GM23338 (cell line): ENCODE results near the gene IRF2BP2. TPM values are rescaled to one million over a fixed set of nuclear protein-coding genes. Genes with fewer than 3 reads are reported as not detected.

Experiments
- ATAC-seq: fragments of 200-7000 bp; cut with Tn5 transposase; 3 replicates; pipeline ENCODE4 v1.9.1; 2020
- DNase-seq: peaks from one replicate; pipeline ENCODE4 v3.0.0-alpha.2; 2015; ENCODE audit warnings: low spot score
- H2AFZ ChIP-seq: fragments of 200-600 bp; sonication (generic); 2 replicates; pipeline ENCODE4 v1.8.0; 2016; ENCODE audit warnings: antibody characterized with exemption, mild to moderate bottlenecking, moderate library complexity
- H3F3A ChIP-seq: fragments of 200-600 bp; sonication (generic); replicated peaks from 2 replicates; pipeline ENCODE4 v1.8.0; 2017; ENCODE audit warnings: antibody characterized with exemption, mixed run types, low read depth
- H3K27ac ChIP-seq: fragments of 200-600 bp; sonication (generic); 2 replicates; pipeline ENCODE4 v1.6.1; 2016; ENCODE audit warnings: low read depth
- H3K27me3 ChIP-seq: fragments of 200-600 bp; sonication (generic); 2 replicates; pipeline ENCODE4 v1.8.0; 2016; ENCODE audit warnings: mild to moderate bottlenecking, mixed run types, moderate library complexity; ENCODE audit not compliant: insufficient read depth
- H3K36me3 ChIP-seq: fragments of 200-600 bp; sonication (generic); 2 replicates; pipeline ENCODE4 v1.8.0; 2016; ENCODE audit warnings: mild to moderate bottlenecking; ENCODE audit not compliant: insufficient read depth
- H3K4me1 ChIP-seq: fragments of 200-600 bp; sonication (generic); 2 replicates; pipeline ENCODE4 v1.8.0; 2016; ENCODE audit warnings: mild to moderate bottlenecking, moderate library complexity; ENCODE audit not compliant: insufficient read depth
- H3K4me2 ChIP-seq: fragments of 200-600 bp; sonication (generic); 2 replicates; pipeline ENCODE4 v1.7.1; 2017; ENCODE audit warnings: mixed run types
- H3K4me3 ChIP-seq: fragments of 200-600 bp; sonication (generic); 2 replicates; pipeline ENCODE4 v1.6.1; 2016; ENCODE audit warnings: mixed run types
- H3K79me2 ChIP-seq: fragments of 200-600 bp; sonication (generic); replicated peaks from 2 replicates; pipeline ENCODE4 v1.8.0; 2017; ENCODE audit warnings: mild to moderate bottlenecking; ENCODE audit not compliant: insufficient read depth
- H3K9me2 ChIP-seq: fragments of 200-600 bp; sonication (generic); 2 replicates; pipeline ENCODE4 v1.8.0; 2017; ENCODE audit not compliant: insufficient read depth
- H4K20me1 ChIP-seq: fragments of 200-600 bp; sonication (generic); replicated peaks from 2 replicates; pipeline ENCODE4 v1.8.0; 2017; ENCODE audit warnings: mild to moderate bottlenecking; ENCODE audit not compliant: insufficient read depth
- H3K27ac Mint-ChIP-seq: 2 replicates; pipeline ENCODE4 v1.8.0; 2020; ENCODE audit warnings: inconsistent platforms, mild to moderate bottlenecking, moderate library complexity, mixed read lengths
- H3K27me3 Mint-ChIP-seq: 3 replicates; pipeline ENCODE4 v1.8.0; 2022; ENCODE audit warnings: low read depth, mild to moderate bottlenecking, moderate library complexity, mixed read lengths, inconsistent platforms; ENCODE audit not compliant: insufficient read depth, poor library complexity
- H3K36me3 Mint-ChIP-seq: 3 replicates; pipeline ENCODE4 v1.8.0; 2021; ENCODE audit warnings: low read depth, mild to moderate bottlenecking, inconsistent platforms, moderate library complexity, mixed read lengths
- H3K4me1 Mint-ChIP-seq: 3 replicates; pipeline ENCODE4 v1.8.0; 2020; ENCODE audit warnings: mild to moderate bottlenecking, inconsistent platforms, mixed read lengths
- H3K4me3 Mint-ChIP-seq: 3 replicates; pipeline ENCODE4 v1.8.0; 2021; ENCODE audit warnings: moderate library complexity, mild to moderate bottlenecking, inconsistent platforms, mixed read lengths
- H3K9me3 Mint-ChIP-seq: 3 replicates; pipeline ENCODE4 v1.8.0; 2020; ENCODE audit warnings: moderate library complexity, mild to moderate bottlenecking, inconsistent platforms, mixed read lengths
- CTCF ChIP-seq, 2 experiments: fragments of 200-600 bp in 1 of 2; sonication (generic) in 1 of 2; conservative IDR thresholded peaks; 2 replicates each; pipeline versions ENCODE4 v1.5.1 to v1.6.1; 2016 to 2017; ENCODE audit warnings: antibody characterized with exemption in 2 of 2, low read depth in 2 of 2, mild to moderate bottlenecking in 2 of 2, moderate library complexity in 1 of 2
- EZH2phosphoT487 ChIP-seq: fragments of 200-600 bp; sonication (generic); IDR thresholded peaks from one replicate; pipeline ENCODE4 v1.8.1; 2018; ENCODE audit warnings: antibody characterized with exemption; ENCODE audit not compliant: unreplicated experiment
- NANOG ChIP-seq: IDR thresholded peaks from 2 replicates; pipeline ENCODE4 v1.6.1; 2016; ENCODE audit warnings: antibody characterized with exemption, borderline replicate concordance
- ZNF114 ChIP-seq: fragments of 250-450 bp; sonication (Bioruptor Pico); IDR thresholded peaks from 2 replicates; pipeline ENCODE4 v1.5.0; 2020; ENCODE audit warnings: mild to moderate bottlenecking, moderate library complexity
- polyA plus RNA-seq: library from polyadenylated mRNA; unstranded; fragments of >200 nt; fragmentation: Nextera tagmentation; extraction: Ambion mirVana; gene quantifications from 2 replicates; pipeline ENCODE4 v1.2.1, GENCODE V29; 2016
- total RNA-seq: library from RNA; depleted of rRNA; stranded (reverse); fragments of >200 nt; shearing (Covaris generic); gene quantifications from 2 replicates; pipeline ENCODE4 v1.2.3, GENCODE V29; 2014
- TF ChIP-seq, protein P1 (sequence below): fragments of 250-450 bp; sonication (Bioruptor Pico); IDR thresholded peaks from 2 replicates; pipeline ENCODE4 v1.5.0; 2020; ENCODE audit warnings: mild to moderate bottlenecking, moderate library complexity
- TF ChIP-seq, protein P2 (sequence below): IDR thresholded peaks from 2 replicates; pipeline ENCODE4 v1.6.1; 2016; ENCODE audit warnings: antibody characterized with exemption

IRF2BP2 gene
- total and polyA plus RNA-seq, 2 experiments from 2014 or later, result 19.4 to 62.4 TPM

DNA sequence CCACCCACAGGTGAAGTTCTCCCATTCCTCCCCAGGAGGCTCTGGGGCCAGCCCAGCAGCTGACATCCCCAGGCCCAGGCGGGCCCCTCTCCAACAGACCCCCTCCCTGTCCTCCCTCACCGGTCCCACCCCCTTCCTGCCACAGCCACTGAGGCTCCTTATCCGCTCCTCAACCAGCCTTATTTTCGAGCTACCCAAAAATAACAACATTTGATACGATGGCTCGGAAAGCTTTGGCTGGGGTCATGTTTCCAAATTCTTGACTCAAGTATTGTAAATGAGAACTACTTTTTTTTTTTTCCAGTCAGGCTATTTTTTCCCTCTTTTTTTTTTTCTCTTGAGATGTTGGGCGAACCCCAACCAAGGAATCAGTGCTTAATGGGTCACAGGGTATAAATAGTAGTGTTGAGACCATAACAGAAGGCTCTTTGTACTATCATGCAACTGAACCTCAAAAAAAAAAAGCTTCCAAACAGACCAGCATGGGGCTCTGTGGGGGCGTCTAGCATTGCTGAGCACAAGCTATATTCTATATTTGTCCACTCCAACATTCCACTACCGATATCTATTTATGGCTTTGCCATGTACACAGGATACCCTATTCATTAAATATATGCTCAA, 27.2 kb downstream of the IRF2BP2 start (continued):
- TF ChIP-seq, protein P1, sequence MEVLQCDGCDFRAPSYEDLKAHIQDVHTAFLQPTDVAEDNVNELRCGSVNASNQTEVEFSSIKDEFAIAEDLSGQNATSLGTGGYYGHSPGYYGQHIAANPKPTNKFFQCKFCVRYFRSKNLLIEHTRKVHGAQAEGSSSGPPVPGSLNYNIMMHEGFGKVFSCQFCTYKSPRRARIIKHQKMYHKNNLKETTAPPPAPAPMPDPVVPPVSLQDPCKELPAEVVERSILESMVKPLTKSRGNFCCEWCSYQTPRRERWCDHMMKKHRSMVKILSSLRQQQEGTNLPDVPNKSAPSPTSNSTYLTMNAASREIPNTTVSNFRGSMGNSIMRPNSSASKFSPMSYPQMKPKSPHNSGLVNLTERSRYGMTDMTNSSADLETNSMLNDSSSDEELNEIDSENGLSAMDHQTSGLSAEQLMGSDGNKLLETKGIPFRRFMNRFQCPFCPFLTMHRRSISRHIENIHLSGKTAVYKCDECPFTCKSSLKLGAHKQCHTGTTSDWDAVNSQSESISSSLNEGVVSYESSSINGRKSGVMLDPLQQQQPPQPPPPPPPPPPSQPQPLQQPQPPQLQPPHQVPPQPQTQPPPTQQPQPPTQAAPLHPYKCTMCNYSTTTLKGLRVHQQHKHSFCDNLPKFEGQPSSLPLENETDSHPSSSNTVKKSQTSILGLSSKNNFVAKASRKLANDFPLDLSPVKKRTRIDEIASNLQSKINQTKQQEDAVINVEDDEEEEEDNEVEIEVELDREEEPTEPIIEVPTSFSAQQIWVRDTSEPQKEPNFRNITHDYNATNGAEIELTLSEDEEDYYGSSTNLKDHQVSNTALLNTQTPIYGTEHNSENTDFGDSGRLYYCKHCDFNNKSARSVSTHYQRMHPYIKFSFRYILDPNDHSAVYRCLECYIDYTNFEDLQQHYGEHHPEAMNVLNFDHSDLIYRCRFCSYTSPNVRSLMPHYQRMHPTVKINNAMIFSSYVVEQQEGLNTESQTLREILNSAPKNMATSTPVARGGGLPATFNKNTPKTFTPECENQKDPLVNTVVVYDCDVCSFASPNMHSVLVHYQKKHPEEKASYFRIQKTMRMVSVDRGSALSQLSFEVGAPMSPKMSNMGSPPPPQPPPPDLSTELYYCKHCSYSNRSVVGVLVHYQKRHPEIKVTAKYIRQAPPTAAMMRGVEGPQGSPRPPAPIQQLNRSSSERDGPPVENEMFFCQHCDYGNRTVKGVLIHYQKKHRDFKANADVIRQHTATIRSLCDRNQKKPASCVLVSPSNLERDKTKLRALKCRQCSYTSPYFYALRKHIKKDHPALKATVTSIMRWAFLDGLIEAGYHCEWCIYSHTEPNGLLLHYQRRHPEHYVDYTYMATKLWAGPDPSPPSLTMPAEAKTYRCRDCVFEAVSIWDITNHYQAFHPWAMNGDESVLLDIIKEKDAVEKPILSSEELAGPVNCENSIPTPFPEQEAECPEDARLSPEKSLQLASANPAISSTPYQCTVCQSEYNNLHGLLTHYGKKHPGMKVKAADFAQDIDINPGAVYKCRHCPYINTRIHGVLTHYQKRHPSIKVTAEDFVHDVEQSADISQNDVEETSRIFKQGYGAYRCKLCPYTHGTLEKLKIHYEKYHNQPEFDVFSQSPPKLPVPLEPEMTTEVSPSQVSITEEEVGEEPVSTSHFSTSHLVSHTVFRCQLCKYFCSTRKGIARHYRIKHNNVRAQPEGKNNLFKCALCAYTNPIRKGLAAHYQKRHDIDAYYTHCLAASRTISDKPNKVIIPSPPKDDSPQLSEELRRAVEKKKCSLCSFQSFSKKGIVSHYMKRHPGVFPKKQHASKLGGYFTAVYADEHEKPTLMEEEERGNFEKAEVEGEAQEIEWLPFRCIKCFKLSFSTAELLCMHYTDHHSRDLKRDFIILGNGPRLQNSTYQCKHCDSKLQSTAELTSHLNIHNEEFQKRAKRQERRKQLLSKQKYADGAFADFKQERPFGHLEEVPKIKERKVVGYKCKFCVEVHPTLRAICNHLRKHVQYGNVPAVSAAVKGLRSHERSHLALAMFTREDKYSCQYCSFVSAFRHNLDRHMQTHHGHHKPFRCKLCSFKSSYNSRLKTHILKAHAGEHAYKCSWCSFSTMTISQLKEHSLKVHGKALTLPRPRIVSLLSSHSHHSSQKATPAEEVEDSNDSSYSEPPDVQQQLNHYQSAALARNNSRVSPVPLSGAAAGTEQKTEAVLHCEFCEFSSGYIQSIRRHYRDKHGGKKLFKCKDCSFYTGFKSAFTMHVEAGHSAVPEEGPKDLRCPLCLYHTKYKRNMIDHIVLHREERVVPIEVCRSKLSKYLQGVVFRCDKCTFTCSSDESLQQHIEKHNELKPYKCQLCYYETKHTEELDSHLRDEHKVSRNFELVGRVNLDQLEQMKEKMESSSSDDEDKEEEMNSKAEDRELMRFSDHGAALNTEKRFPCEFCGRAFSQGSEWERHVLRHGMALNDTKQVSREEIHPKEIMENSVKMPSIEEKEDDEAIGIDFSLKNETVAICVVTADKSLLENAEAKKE, result no peak

GRCh38 chr1:234582186-234582585, 27.8 kb downstream of the IRF2BP2 start:
- no peak overlapping the region for H3K27ac ChIP-seq
- H3K4me2 ChIP-seq, result no peak overlapping the region
- H3F3A ChIP-seq, result no peaks in the 10 kb centered on the region
- Mint-ChIP-seq H3K36me3 (no peaks in the 10 kb centered on the region), H3K4me3 (no peak overlapping the region), H3K9me3 (no peaks in the 10 kb centered on the region; the same call in 2 of the 3 replicates), H3K4me1 (no peaks in the 10 kb centered on the region), H3K27me3 (no peaks in the 10 kb centered on the region), H3K27ac (no peak overlapping the region)
- no peaks in the 10 kb centered on the region for H4K20me1 ChIP-seq
- H2AFZ ChIP-seq, result no peak overlapping the region
- 0 out of 2 replicates have a peak, but pooled peaks cover 3% of the 10 kb centered on the region for H3K4me1 ChIP-seq
- ATAC-seq (no peak), DNase-seq (no peak)
- H3K4me3 ChIP-seq, result no peak overlapping the region
- no peaks in the 10 kb centered on the region for H3K36me3 ChIP-seq
- H3K27me3 ChIP-seq, result no peaks in the 10 kb centered on the region
- no peaks in the 10 kb centered on the region for H3K9me2 ChIP-seq
- no peaks in the 10 kb centered on the region for H3K79me2 ChIP-seq
- TF ChIP-seq, protein P1, result no peak
- TF ChIP-seq CTCF (conservative IDR thresholded peaks at IDR 0.05; ENCODE audit: low read depth in 2 of 2) (no peak), ZNF114 (no peak), EZH2phosphoT487 (no peak), NANOG (no peak)
- TF ChIP-seq, protein P2, sequence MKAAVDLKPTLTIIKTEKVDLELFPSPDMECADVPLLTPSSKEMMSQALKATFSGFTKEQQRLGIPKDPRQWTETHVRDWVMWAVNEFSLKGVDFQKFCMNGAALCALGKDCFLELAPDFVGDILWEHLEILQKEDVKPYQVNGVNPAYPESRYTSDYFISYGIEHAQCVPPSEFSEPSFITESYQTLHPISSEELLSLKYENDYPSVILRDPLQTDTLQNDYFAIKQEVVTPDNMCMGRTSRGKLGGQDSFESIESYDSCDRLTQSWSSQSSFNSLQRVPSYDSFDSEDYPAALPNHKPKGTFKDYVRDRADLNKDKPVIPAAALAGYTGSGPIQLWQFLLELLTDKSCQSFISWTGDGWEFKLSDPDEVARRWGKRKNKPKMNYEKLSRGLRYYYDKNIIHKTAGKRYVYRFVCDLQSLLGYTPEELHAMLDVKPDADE, result no peak
